HG03025 (cell line): Measurements from ENCODE around the gene RTKN2.
"Not testable (repeated sequence)": the region's sequence is repeated elsewhere in the genome, so short reads cannot be mapped to it uniquely, and the experiment has no call there.

Source experiments
- ATAC-seq: cut with Tn5 transposase; IDR thresholded peaks from one replicate; pipeline ENCODE4 v1.9.1; 2021; ENCODE audit warnings: mild to moderate bottlenecking, moderate library complexity; ENCODE audit not compliant: unreplicated experiment, low FRiP score

Gene RTKN2

GRCh38 chr10:62259998-62260397, 8.6 kb downstream of the RTKN2 start:
- no peak for ATAC-seq

GRCh38 chr10:62259456-62259855, 9.2 kb downstream of the RTKN2 start:
- ATAC-seq = no peak

GRCh38 chr10:62258926-62259325, 9.7 kb downstream of the RTKN2 start:
- ATAC-seq = no peak

GRCh38 chr10:62253704-62254103, 14.9 kb downstream of the RTKN2 start:
- no peak for ATAC-seq

GRCh38 chr10:62252051-62252450, 16.6 kb downstream of the RTKN2 start:
- no peak for ATAC-seq

GRCh38 chr10:62250594-62251198, 17.9 kb downstream of the RTKN2 start:
- ATAC-seq = no peak

GRCh38 chr10:62249957-62250356, 18.7 kb downstream of the RTKN2 start:
- no peak for ATAC-seq

GRCh38 chr10:62248465-62248864, 20.2 kb downstream of the RTKN2 start:
- no peak for ATAC-seq

- ATAC-seq = no peak
These were observed 23.7 kb downstream of the RTKN2 start for GRCh38 chr10:62244785-62245467.

GRCh38 chr10:62244088-62244487, 24.6 kb downstream of the RTKN2 start:
- ATAC-seq = no peak

- peak; percentile 18 for ATAC-seq
These were observed 25.0 kb downstream of the RTKN2 start for GRCh38 chr10:62243647-62243997.

- ATAC-seq = peak; percentile 60
These were observed 25.5 kb downstream of the RTKN2 start for GRCh38 chr10:62242965-62243646.

- ATAC-seq = not testable (repeated sequence)
These were observed 27.1 kb downstream of the RTKN2 start for GRCh38 chr10:62241521-62241920.

GRCh38 chr10:62239994-62240393, 28.6 kb downstream of the RTKN2 start:
- ATAC-seq = no peak

GRCh38 chr10:62238880-62239279, 29.8 kb downstream of the RTKN2 start:
- ATAC-seq = no peak

- no peak for ATAC-seq
These were observed 30.7 kb downstream of the RTKN2 start for GRCh38 chr10:62237966-62238365.

GRCh38 chr10:62237506-62237905, 31.1 kb downstream of the RTKN2 start:
- ATAC-seq = no peak

- ATAC-seq = no peak
These were observed 34.5 kb downstream of the RTKN2 start for GRCh38 chr10:62234077-62234605.

GRCh38 chr10:62233356-62234076, 35.1 kb downstream of the RTKN2 start:
- no peak for ATAC-seq

- no peak for ATAC-seq
These were observed 36.8 kb downstream of the RTKN2 start for GRCh38 chr10:62231805-62232204.

GRCh38 chr10:62231371-62231770, 37.3 kb downstream of the RTKN2 start:
- no peak for ATAC-seq
